PC-3 (cell line): ENCODE data around the gene RPS6KA1. TPM values are rescaled to one million over a fixed set of nuclear protein-coding genes. Genes with fewer than 3 reads are reported as not detected.

Source experiments
- ATAC-seq: fragments of 200-7000 bp; cut with Tn5 transposase; 2 replicates; pipeline ENCODE4 v1.9.1; 2020; ENCODE audit warnings: mild to moderate bottlenecking, moderate library complexity
- BruUV-seq: library from RNA; stranded (reverse); fragments of 400-500 nt; replicated peaks from 2 replicates; lab custom pipeline; 2021; lab: Mats Ljungman, UMichigan
- CTCF ChIA-PET: fragments of 300-600 bp; sonication (Branson Sonifier 250); formaldehyde crosslinking; loops from one replicate; lab custom pipeline; 2022; ENCODE audit warnings: antibody characterized with exemption; lab: Charles Lee
- POLR2A ChIA-PET: fragments of 300-600 bp; sonication (Branson Sonifier 250); formaldehyde crosslinking; loops from one replicate; lab custom pipeline; 2022; ENCODE audit warnings: antibody characterized with exemption; ENCODE audit not compliant: unreplicated experiment; lab: Charles Lee
- DNase-seq: peaks from one replicate; pipeline ENCODE4 v3.0.0-alpha.2; 2015
- H2AFZ ChIP-seq: fragments of 300-600 bp; sonication (generic); 2 replicates; pipeline ENCODE4 v1.6.0; 2016; ENCODE audit warnings: antibody characterized with exemption, low read length
- H3F3A ChIP-seq: fragments of 300-600 bp; sonication (generic); one replicate; pipeline ENCODE4 v1.6.0; 2017; ENCODE audit warnings: antibody characterized with exemption, low read length, control low read depth, mild to moderate bottlenecking; ENCODE audit not compliant: unreplicated experiment
- H3K27ac ChIP-seq: fragments of 300-600 bp; sonication (generic); 2 replicates; pipeline ENCODE4 v1.5.1; 2016; ENCODE audit warnings: mild to moderate bottlenecking, low read length
- H3K27me3 ChIP-seq: fragments of 300-600 bp; sonication (generic); 2 replicates; pipeline ENCODE4 v1.6.1; 2016; ENCODE audit warnings: low read length, mixed read lengths
- H3K36me3 ChIP-seq: fragments of 300-600 bp; sonication (generic); 2 replicates; pipeline ENCODE4 v1.6.1; 2016; ENCODE audit warnings: low read depth, mixed run types, low read length, mixed read lengths
- H3K4me1 ChIP-seq: fragments of 300-600 bp; sonication (generic); 2 replicates; pipeline ENCODE4 v1.5.1; 2016; ENCODE audit warnings: low read length; ENCODE audit not compliant: insufficient read depth
- H3K4me2 ChIP-seq: fragments of 300-600 bp; sonication (generic); 2 replicates; pipeline ENCODE4 v1.6.0; 2016; ENCODE audit warnings: low read length
- H3K4me3 ChIP-seq: fragments of 300-600 bp; sonication (generic); 2 replicates; pipeline ENCODE4 v1.5.1; 2016; ENCODE audit warnings: mild to moderate bottlenecking, low read length, mixed read lengths
- H3K79me2 ChIP-seq: fragments of 300-600 bp; sonication (generic); 2 replicates; pipeline ENCODE4 v1.6.1; 2017; ENCODE audit warnings: low read length, mixed read lengths
- H3K9ac ChIP-seq: fragments of 300-600 bp; sonication (generic); 2 replicates; pipeline ENCODE4 v1.6.0; 2016; ENCODE audit warnings: mild to moderate bottlenecking, low read length
- H3K9me2 ChIP-seq: fragments of 300-600 bp; sonication (generic); replicated peaks from 2 replicates; pipeline ENCODE4 v1.6.1; 2016; ENCODE audit warnings: mixed run types, low read length, mixed read lengths
- H3K9me3 ChIP-seq: fragments of 300-600 bp; sonication (generic); 2 replicates; pipeline ENCODE4 v1.6.1; 2016; ENCODE audit warnings: low read length, mixed read lengths
- H4K20me1 ChIP-seq: fragments of 300-600 bp; sonication (generic); 2 replicates; pipeline ENCODE4 v1.6.1; 2016; ENCODE audit warnings: low read length, mixed read lengths
- CTCF ChIP-seq: fragments of 300-600 bp; sonication (generic); conservative IDR thresholded peaks from 2 replicates; pipeline ENCODE4 v1.5.1; 2017; ENCODE audit warnings: antibody characterized with exemption, low read depth, mild to moderate bottlenecking, low read length
- EZH2 ChIP-seq: fragments of 300-600 bp; sonication (generic); IDR thresholded peaks from one replicate; pipeline ENCODE4 v1.6.1; 2017; ENCODE audit warnings: antibody characterized with exemption, mild to moderate bottlenecking, low read length; ENCODE audit not compliant: unreplicated experiment
- EZH2phosphoT487 ChIP-seq: fragments of 300-600 bp; sonication (generic); IDR thresholded peaks from 2 replicates; pipeline ENCODE4 v1.6.1; 2018; ENCODE audit warnings: mild to moderate bottlenecking, antibody characterized with exemption, low read length, borderline replicate concordance
- intact Hi-C: fragments of 100-400 bp; cut with micrococcal nuclease; formaldehyde crosslinking; loops from 2 replicates; pipeline ENCODE4 v1.9.0; 2023
- total RNA-seq: library from RNA; depleted of rRNA; stranded (reverse); fragments of >200 nt; gene quantifications from 2 replicates; pipeline ENCODE4 v1.2.3, GENCODE V29; 2014

RPS6KA1 gene
- total RNA-seq, 1 experiment from 2014 or later = 98.2 TPM

- Histone ChIP-seq H3K9me2 (no peaks in the 10 kb centered on the region), H4K20me1 (no peaks in the 10 kb centered on the region), H3K9ac (no peak overlapping the region), H3K4me3 (no peak overlapping the region), H3K79me2 (no peaks in the 10 kb centered on the region), H3K9me3 (no peaks in the 10 kb centered on the region), H3K4me2 (no peak overlapping the region), H3K27ac (no peak overlapping the region), H3F3A (no peaks in the 10 kb centered on the region), H3K36me3 (no peaks in the 10 kb centered on the region), H3K4me1 (peaks cover 7% of the 10 kb centered on the region; the same call in 1 of the 2 replicates), H2AFZ (peak overlapping the region; percentile 53; the same call in 1 of the 2 replicates), H3K27me3 (no peaks in the 10 kb centered on the region)
- intact Hi-C loops = no loop called here
- DNase-seq (no peak), ATAC-seq (no peak)
- no TSS peak for BruUV-seq
- ChIA-PET CTCF (interaction anchor here (0.6 to 1.1 kb wide), 2 partner anchors 13 to 251 kb away, joined by 3 to 8 read pairs; no protein-coding TSS in a partner anchor), POLR2A (no interaction called here)
- TF ChIP-seq CTCF = no peak
- TF ChIP-seq EZH2 = no peak
- no peak for TF ChIP-seq EZH2phosphoT487
These were observed 69.3 kb downstream of the RPS6KA1 start for GRCh38 chr1:26598890-26599289.

- peak overlapping the region; percentile 50 for H3K4me2 ChIP-seq
- ATAC-seq = peak; percentile 49
- no TSS peak for BruUV-seq
These were observed 72.9 kb downstream of the RPS6KA1 start for GRCh38 chr1:26602378-26602959.

More at GRCh38 chr1:26602378-26602959, 72.9 kb downstream of the RPS6KA1 start:
- peaks cover 7% of the 10 kb centered on the region; the same call in 1 of the 2 replicates for H3K4me1 ChIP-seq
- H4K20me1 ChIP-seq = no peaks in the 10 kb centered on the region
- no peak overlapping the region for H3K27ac ChIP-seq
- H2AFZ ChIP-seq = peak overlapping the region; percentile 59; the same call in 1 of the 2 replicates
- no peaks in the 10 kb centered on the region for H3K9me2 ChIP-seq
- no peak overlapping the region for H3K4me3 ChIP-seq
- no peaks in the 10 kb centered on the region for H3F3A ChIP-seq
- no peak overlapping the region for H3K9ac ChIP-seq
- TF ChIP-seq CTCF (peak; percentile 93), EZH2 (no peak)
- POLR2A ChIA-PET = no interaction called here
- CTCF ChIA-PET = interaction anchor here (0.6 to 2.3 kb wide), 8 partner anchors 20 to 263 kb away, joined by 3 to 13 read pairs (median 6); no protein-coding TSS in a partner anchor
- no peaks in the 10 kb centered on the region for H3K27me3 ChIP-seq
- H3K36me3 ChIP-seq = no peaks in the 10 kb centered on the region
- H3K9me3 ChIP-seq = no peaks in the 10 kb centered on the region
- H3K79me2 ChIP-seq = no peaks in the 10 kb centered on the region
- peak; percentile 87 for DNase-seq
- intact Hi-C loops = loop anchor here (1.0 kb wide), 4 partner anchors 75 to 276 kb away; no protein-coding TSS in a partner anchor
